SKM-1 treated with dmso at 0.1 percent for 144 hours (cell line): ENCODE data around the gene RGS6.
A peak's percentile ranks its signal among the peaks of the same experiment; 100 is the strongest.

ENCODE experiments used
- DNase-seq: peaks from one replicate; lab custom pipeline; 2025; ENCODE audit not compliant: unreplicated experiment; lab: John Stamatoyannopoulos, UW

Gene RGS6

GRCh38 chr14:72488514-72488913, 556.3 kb downstream of the RGS6 start:
- no peak for DNase-seq

GRCh38 chr14:72492196-72492595, 560.0 kb downstream of the RGS6 start:
- DNase-seq: no peak

GRCh38 chr14:72495668-72496067, 563.4 kb downstream of the RGS6 start:
- DNase-seq: no peak

GRCh38 chr14:72498646-72499045, 566.4 kb downstream of the RGS6 start:
- no peak for DNase-seq

GRCh38 chr14:72499746-72500145, 567.5 kb downstream of the RGS6 start:
- no peak for DNase-seq

- no peak for DNase-seq
Measured at GRCh38 chr14:72500234-72500838, 568.1 kb downstream of the RGS6 start.

- no peak for DNase-seq
Measured at GRCh38 chr14:72501439-72501838, 569.2 kb downstream of the RGS6 start.

- no peak for DNase-seq
Measured at GRCh38 chr14:72503271-72503670, 571.0 kb downstream of the RGS6 start.

GRCh38 chr14:72503696-72504368, 571.6 kb downstream of the RGS6 start:
- DNase-seq: no peak

GRCh38 chr14:72510566-72510965, 578.3 kb downstream of the RGS6 start:
- DNase-seq: no peak

- no peak for DNase-seq
Measured at GRCh38 chr14:72512281-72512680, 580.1 kb downstream of the RGS6 start.

- no peak for DNase-seq
Measured at GRCh38 chr14:72512925-72513324, 580.7 kb downstream of the RGS6 start.

- no peak for DNase-seq
Measured at GRCh38 chr14:72513346-72513745, 581.1 kb downstream of the RGS6 start.

- DNase-seq: peak; percentile 7
Measured at GRCh38 chr14:72513965-72514659, 581.9 kb downstream of the RGS6 start.

GRCh38 chr14:72514660-72515025, 582.4 kb downstream of the RGS6 start:
- DNase-seq: no peak

- no peak for DNase-seq
Measured at GRCh38 chr14:72515779-72516770, 583.8 kb downstream of the RGS6 start.

- peak; percentile 3 for DNase-seq
Measured at GRCh38 chr14:72516936-72517700, 584.9 kb downstream of the RGS6 start.

GRCh38 chr14:72517736-72518135, 585.5 kb downstream of the RGS6 start:
- no peak for DNase-seq

GRCh38 chr14:72518809-72519377, 586.7 kb downstream of the RGS6 start:
- DNase-seq: peak; percentile 33

- no peak for DNase-seq
Measured at GRCh38 chr14:72519543-72519942, 587.3 kb downstream of the RGS6 start.
